GM12873 (cell line): ENCODE data around the gene TLE5.

ENCODE experiments used
- TF ChIP-seq, protein P1 (sequence below): IDR thresholded peaks from 2 replicates; pipeline ENCODE4 v1.5.1; 2012; ENCODE audit warnings: low read depth, mild to moderate bottlenecking, moderate library complexity, low read length, control low read depth; ENCODE audit not compliant: insufficient read depth; ENCODE audit errors: missing control alignments

Gene TLE5

DNA sequence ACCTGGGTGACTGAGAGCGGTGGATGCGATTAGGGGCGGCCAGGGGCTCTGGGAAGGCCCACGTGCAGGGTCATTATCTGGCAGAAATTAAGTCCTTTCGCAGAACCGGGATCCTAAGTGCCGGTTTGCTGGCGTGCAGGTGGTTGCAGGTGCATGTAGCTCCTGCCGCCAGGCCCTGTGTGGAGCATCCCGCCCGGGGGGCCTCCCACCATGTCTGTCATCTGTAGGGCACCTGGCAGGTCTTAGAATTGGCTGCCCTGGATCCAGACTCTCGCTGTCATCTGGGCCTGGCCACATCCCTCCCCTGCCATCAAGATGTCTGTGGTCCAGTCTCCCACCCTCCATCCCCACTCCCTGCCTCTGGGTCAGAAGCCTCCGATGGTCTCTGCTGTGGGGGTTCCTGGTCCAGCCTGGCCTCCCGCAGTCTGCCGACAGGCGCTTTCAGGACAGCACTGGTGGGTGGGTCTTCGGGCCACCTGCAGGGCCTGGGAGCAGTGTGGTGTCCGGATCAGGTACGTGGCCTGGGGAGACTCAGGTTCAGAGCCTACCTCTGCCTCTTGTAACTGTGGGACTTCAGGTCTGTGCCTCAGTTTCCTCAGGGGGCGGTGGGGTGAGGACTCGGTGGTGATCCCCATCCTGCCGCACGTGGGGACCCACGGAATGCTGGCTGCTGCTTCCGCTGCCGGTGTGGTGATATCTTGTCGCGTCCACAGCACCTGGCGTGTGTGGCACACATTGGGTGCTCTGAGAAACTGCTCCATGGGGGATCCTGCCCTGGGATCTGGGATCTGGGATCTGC, 37.3 kb upstream of the TLE5 start:
- TF ChIP-seq, protein P1, sequence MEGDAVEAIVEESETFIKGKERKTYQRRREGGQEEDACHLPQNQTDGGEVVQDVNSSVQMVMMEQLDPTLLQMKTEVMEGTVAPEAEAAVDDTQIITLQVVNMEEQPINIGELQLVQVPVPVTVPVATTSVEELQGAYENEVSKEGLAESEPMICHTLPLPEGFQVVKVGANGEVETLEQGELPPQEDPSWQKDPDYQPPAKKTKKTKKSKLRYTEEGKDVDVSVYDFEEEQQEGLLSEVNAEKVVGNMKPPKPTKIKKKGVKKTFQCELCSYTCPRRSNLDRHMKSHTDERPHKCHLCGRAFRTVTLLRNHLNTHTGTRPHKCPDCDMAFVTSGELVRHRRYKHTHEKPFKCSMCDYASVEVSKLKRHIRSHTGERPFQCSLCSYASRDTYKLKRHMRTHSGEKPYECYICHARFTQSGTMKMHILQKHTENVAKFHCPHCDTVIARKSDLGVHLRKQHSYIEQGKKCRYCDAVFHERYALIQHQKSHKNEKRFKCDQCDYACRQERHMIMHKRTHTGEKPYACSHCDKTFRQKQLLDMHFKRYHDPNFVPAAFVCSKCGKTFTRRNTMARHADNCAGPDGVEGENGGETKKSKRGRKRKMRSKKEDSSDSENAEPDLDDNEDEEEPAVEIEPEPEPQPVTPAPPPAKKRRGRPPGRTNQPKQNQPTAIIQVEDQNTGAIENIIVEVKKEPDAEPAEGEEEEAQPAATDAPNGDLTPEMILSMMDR = no peak

DNA sequence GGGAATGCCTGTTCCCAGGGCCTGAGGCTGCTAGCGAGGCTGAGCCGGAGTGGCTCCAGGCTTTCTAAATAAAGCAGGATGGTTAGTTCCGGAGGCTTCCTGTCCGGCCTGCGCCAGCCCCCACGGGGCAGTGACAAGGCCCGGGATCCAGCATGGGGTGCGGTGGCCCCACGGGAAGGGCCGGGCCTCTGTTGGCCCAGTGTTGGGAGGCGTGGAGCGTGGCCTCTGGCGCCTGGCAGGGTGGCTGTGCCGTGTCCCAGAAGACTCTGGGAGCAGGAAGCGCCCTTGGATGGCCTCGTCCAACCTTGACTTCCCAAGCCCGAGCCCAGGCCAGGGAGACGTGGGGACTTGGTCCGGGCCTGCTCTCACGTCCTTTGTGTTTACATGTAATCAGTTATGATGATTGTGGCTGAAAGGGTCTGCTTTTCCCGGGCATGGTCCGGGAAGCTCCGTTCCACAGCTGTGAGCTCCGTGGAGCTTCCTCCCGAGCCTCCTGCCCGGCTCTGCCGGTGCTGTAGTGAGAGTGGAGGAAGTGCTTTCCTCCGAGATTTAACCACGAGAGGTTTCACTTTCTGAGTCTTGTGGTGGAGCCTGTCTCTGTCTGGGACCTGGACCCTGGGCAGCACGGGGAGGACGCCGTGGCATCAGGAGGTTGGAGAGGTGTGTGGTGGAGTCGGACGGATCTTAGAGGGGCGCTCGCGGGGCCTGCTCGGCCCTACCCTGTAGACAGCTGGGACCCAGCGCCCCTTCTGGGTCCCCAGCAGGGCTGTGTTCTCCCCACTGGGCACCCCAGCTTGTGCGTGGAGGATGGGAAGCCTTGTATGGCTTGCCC, 36.4 kb upstream of the TLE5 start:
- TF ChIP-seq, protein P1 = no peak

GRCh38 chr19:3098141-3098514, 35.8 kb upstream of the TLE5 start:
- TF ChIP-seq, protein P1 = no peak

DNA sequence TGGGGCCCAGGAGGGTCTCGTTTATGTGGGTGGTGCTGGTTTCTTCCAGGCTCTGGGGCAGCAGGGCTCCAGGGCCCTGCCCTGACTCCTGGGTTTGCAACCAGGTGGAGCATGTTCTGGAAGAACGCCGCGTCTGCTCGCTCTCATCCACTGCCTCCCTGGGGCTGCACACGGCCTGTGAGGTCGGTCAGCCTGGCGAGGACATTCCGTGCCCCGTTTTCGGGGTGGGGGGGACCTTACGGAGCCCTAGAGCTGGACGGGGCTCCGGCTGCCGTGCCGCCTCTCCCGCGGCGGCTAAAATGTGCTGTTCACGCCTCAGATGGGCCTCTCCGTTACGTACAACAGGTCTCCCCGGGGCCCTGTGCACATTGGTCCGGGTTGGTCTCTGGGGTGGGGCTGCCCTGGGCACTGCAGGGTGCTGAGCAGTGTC, 35.2 kb upstream of the TLE5 start:
- TF ChIP-seq, protein P1 = no peak

DNA sequence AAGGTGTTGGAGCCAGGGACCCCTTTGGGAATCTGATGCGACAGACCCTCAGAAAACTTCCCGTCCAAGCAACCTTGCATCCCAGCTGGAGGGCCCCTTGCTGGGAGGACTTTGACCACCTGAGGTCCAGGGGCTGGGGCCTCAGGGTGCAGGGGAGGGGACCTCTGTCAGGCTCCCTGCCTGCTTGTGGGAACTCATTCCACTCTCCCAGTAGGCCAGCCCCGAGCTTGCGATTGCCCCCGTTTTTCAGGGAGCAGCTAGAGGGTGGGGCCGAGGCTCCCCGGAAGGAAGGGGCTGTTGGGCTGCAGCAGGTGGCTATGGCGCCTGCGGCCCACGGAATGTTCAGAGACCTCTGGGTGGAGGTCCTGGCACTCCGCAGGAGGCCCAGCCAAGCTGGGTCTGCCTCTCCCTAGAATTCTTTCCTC, 34.6 kb upstream of the TLE5 start:
- TF ChIP-seq, protein P1 = no peak

DNA sequence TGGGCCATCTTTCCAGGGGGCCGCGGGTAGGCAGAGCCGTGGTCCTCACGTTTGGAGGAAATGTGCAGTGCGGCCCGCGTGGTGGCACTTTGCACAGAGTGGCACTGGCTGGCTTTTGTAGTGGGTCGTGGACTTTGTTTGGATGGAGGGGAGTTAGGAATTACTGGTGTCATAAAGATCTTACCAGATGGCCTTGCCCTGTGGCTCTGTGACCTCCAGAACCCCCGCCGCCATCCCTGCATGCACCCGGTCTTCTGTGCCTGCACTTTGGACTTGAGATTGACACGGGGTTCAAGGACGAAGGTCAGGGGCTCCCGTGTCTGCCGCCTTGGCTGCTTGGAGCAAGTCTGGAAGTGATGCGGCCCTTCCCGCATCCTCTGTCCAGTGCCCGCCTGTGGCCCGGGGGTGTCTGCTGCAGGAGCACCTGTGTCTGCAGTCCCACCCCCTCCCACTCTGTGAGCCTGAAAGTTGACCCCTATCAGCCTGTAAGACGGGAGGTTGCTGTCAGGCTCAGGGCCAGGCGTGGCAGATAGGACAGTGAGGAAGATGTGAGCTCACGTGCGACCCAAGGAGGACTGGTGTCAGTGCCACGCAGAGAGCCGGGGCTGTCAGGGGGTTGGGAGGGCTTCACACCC, 34.1 kb upstream of the TLE5 start:
- TF ChIP-seq, protein P1 = no peak
